IMR-90 (cell line): ENCODE measurements around the gene PLPP1.

Experiments
- BHLHE40 ChIP-seq: fragments of 150-350 bp; IDR thresholded peaks from 2 replicates; pipeline ENCODE4 v1.6.1; 2016; ENCODE audit warnings: mild to moderate bottlenecking, low read depth, low read length
- NFE2L2 ChIP-seq: fragments of 150-350 bp; IDR thresholded peaks from 2 replicates; pipeline ENCODE4 v1.6.1; 2016; ENCODE audit warnings: low read depth, mild to moderate bottlenecking, low read length
- POLR2A ChIP-seq: IDR thresholded peaks from 2 replicates; pipeline ENCODE4 v1.6.1; 2012; ENCODE audit warnings: mild to moderate bottlenecking, low read depth, low read length
- RAD21 ChIP-seq: IDR thresholded peaks from 2 replicates; pipeline ENCODE4 v1.6.1; 2012; ENCODE audit warnings: low read length, improper control_type of control experiment
- RCOR1 ChIP-seq: IDR thresholded peaks from 2 replicates; pipeline ENCODE4 v1.6.1; 2012; ENCODE audit warnings: mild to moderate bottlenecking, low read length, improper control_type of control experiment; ENCODE audit not compliant: insufficient replicate concordance
- TF ChIP-seq, protein P1 (sequence below): conservative IDR thresholded peaks from 2 replicates; pipeline ENCODE4 v1.5.1; 2012; ENCODE audit warnings: mild to moderate bottlenecking, low read depth, low read length, improper control_type of control experiment
- TF ChIP-seq, protein P2 (sequence below): fragments of 150-350 bp; IDR thresholded peaks from 2 replicates; pipeline ENCODE4 v1.6.1; 2017; ENCODE audit warnings: mild to moderate bottlenecking, antibody characterized with exemption, low read length, low read depth

- no peak for TF ChIP-seq BHLHE40
- TF ChIP-seq RCOR1: peak; percentile 12
- TF ChIP-seq, protein P1, sequence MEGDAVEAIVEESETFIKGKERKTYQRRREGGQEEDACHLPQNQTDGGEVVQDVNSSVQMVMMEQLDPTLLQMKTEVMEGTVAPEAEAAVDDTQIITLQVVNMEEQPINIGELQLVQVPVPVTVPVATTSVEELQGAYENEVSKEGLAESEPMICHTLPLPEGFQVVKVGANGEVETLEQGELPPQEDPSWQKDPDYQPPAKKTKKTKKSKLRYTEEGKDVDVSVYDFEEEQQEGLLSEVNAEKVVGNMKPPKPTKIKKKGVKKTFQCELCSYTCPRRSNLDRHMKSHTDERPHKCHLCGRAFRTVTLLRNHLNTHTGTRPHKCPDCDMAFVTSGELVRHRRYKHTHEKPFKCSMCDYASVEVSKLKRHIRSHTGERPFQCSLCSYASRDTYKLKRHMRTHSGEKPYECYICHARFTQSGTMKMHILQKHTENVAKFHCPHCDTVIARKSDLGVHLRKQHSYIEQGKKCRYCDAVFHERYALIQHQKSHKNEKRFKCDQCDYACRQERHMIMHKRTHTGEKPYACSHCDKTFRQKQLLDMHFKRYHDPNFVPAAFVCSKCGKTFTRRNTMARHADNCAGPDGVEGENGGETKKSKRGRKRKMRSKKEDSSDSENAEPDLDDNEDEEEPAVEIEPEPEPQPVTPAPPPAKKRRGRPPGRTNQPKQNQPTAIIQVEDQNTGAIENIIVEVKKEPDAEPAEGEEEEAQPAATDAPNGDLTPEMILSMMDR: no peak
- TF ChIP-seq POLR2A: peak; percentile 72
- TF ChIP-seq NFE2L2: no peak
- no peak; the same call in 1 of the 2 replicates for TF ChIP-seq RAD21
- TF ChIP-seq, protein P2, sequence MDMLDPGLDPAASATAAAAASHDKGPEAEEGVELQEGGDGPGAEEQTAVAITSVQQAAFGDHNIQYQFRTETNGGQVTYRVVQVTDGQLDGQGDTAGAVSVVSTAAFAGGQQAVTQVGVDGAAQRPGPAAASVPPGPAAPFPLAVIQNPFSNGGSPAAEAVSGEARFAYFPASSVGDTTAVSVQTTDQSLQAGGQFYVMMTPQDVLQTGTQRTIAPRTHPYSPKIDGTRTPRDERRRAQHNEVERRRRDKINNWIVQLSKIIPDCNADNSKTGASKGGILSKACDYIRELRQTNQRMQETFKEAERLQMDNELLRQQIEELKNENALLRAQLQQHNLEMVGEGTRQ: no peak
Observed at GRCh38 chr5:55534436-55535198, at the start of gene PLPP1.
